ENCODE data around the gene MRPL24. TPM values are rescaled to one million over a fixed set of nuclear protein-coding genes. Genes with fewer than 3 reads are reported as not detected.
A peak's percentile ranks its signal among the peaks of the same experiment; 100 is the strongest.

MRPL24 gene
- total and polyA plus RNA-seq, 10 donors, result 15.2 to 83.5 (median 41.0) TPM

GRCh38 chr1:156751451-156751756, 10.5 kb upstream of the MRPL24 start, which contains the start of gene HDGF:
Gene HDGF (minus strand): TSS chr1:156751675. CDS start chr1:156751429, 246 bp downstream.
- Histone ChIP-seq H3K4me3 (peak within 1 kb of the TSS; percentile 47 to 99 (median 94)), H3K27ac (peak within 1 kb of the TSS; percentile 87 to 97 (median 94)), H3K27me3 (replicated peaks in 1 of 7) (no peaks in the 10 kb centered on the region), H3K36me3 (no peaks in the 10 kb centered on the region), H3K4me1 (peaks cover 46 to 81% (median 57%) of the 10 kb centered on the region in 6 donors), H3K9me3 (no peaks in the 10 kb centered on the region)
- TF ChIP-seq, protein P1, sequence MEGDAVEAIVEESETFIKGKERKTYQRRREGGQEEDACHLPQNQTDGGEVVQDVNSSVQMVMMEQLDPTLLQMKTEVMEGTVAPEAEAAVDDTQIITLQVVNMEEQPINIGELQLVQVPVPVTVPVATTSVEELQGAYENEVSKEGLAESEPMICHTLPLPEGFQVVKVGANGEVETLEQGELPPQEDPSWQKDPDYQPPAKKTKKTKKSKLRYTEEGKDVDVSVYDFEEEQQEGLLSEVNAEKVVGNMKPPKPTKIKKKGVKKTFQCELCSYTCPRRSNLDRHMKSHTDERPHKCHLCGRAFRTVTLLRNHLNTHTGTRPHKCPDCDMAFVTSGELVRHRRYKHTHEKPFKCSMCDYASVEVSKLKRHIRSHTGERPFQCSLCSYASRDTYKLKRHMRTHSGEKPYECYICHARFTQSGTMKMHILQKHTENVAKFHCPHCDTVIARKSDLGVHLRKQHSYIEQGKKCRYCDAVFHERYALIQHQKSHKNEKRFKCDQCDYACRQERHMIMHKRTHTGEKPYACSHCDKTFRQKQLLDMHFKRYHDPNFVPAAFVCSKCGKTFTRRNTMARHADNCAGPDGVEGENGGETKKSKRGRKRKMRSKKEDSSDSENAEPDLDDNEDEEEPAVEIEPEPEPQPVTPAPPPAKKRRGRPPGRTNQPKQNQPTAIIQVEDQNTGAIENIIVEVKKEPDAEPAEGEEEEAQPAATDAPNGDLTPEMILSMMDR (IDR thresholded peaks at IDR 0.05 in 8 of 11, conservative IDR thresholded peaks at IDR 0.05 in 3 of 11), result peak in 1 of 11 experiments; percentile 6
- no peak for TF ChIP-seq POLR2A (IDR thresholded peaks at IDR 0.05)
- no peak for TF ChIP-seq POLR2AphosphoS5 (IDR thresholded peaks at IDR 0.05)
- WGBS, 5 donors, result 0 to 1% (median 0%) methylated on average over 11 to 48 of the region's 48 CpGs
- no peak for DNase-seq
- intact Hi-C loops (cut with DNase I; ENCODE audit: low total_unique reads), result no loop called here

DNA sequence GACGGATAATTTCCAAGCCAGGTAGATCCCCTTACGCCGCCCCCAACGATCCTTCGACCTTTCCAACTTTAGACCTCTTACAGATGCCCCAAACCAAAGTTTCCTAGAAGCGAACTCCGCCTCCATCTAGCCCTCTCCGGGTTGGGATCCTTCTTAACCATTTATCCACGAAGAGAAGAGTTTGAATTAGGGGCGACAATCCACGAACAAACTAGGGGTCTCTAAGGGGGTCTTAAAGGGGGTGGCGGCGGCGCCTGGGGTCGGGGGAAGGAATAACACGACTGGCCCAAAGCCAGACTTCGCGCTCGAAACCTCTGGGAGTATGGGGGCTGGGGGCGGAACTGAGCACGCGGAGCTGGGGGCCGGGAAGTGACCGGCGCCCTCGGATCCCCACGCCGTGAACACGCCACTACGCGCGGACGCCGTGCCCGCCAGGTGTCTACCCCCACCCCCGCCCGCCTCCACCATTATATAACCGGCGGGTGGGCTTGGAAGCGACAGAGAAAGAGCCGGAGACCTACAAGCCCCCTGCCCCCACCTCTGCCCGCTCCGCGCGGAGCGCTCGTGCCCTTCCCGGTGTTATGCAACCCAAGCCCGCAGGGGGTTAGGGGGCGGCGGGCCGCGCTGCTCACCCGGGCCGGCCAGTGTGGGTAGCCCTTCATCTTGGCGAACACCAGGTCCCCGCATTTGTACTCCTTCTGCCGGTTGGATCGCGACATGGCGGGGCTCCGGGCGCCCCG, 10.0 kb upstream of the MRPL24 start:
- intact Hi-C loops (cut with DNase I; ENCODE audit: low total_unique reads), result no loop called here
- H3K27me3 ChIP-seq (replicated peaks in 1 of 7), result no peaks in the 10 kb centered on the region
- no peaks in the 10 kb centered on the region for H3K9me3 ChIP-seq
- TF ChIP-seq POLR2AphosphoS5 (IDR thresholded peaks at IDR 0.05) (peak in 2 of 3 donors; percentile 1 to 51), POLR2A (IDR thresholded peaks at IDR 0.05) (no peak)
- TF ChIP-seq, protein P1 (IDR thresholded peaks at IDR 0.05 in 8 of 11, conservative IDR thresholded peaks at IDR 0.05 in 3 of 11), result peak in 5 of 11 experiments; percentile 3 to 42 (median 18)
- H3K4me1 ChIP-seq, result peaks cover 51 to 86% (median 62%) of the 10 kb centered on the region in 6 donors
- DNase-seq, result peak; percentile 92
- H3K4me3 ChIP-seq, result peak overlapping the region; percentile 47 to 99 (median 94)
- peak overlapping the region; percentile 87 to 97 (median 94) for H3K27ac ChIP-seq
- 0 to 1% (median 1%) methylated on average over 32 to 64 of the region's 64 CpGs for WGBS, 5 donors
- no peaks in the 10 kb centered on the region for H3K36me3 ChIP-seq

DNA sequence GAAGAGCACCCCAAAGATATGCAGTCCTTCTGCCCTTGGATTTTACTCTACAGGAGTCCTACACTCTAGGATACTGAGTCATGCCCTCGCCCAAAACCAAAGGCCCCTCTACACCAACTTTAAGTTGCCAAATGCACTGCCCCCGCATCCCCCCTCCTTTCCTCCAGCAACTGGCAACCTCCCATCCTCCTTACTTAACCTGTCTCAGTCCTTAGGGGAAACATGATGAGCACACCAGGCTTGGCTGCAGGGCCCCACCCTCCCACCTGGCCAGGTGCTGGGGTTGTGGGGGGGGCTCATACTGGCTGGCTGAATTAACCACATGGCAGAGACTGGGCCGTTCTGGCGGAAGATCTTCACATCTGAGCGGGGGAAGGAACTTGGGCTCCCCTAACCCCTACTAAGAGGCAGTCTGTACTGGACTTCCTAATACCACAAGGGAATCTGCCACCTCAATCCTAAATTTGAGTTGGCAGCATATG, 9.3 kb upstream of the MRPL24 start:
- Histone ChIP-seq H3K36me3 (peaks cover 0 to 4% (median under 1%) of the 10 kb centered on the region in 6 donors), H3K4me1 (peaks cover 51 to 87% (median 69%) of the 10 kb centered on the region in 6 donors), H3K27ac (peak overlapping the region; percentile 87 to 97 (median 94)), H3K4me3 (peak overlapping the region; percentile 47 to 99 (median 94)), H3K27me3 (replicated peaks in 1 of 7) (no peaks in the 10 kb centered on the region), H3K9me3 (no peaks in the 10 kb centered on the region)
- WGBS, 5 donors, result 0 to 2% (median 0%) methylated on average over 5 of the region's 5 CpGs
- intact Hi-C loops (cut with DNase I; ENCODE audit: low total_unique reads), result no loop called here
- no peak for TF ChIP-seq POLR2AphosphoS5 (IDR thresholded peaks at IDR 0.05)
- no peak for TF ChIP-seq POLR2A (IDR thresholded peaks at IDR 0.05)
- TF ChIP-seq, protein P1 (IDR thresholded peaks at IDR 0.05 in 8 of 11, conservative IDR thresholded peaks at IDR 0.05 in 3 of 11), result no peak
- DNase-seq, result no peak

Measured in spleen (tissue), 11 donors.